ENCODE measurements around the gene C19orf73.
"Not testable (repeated sequence)": the region's sequence is repeated elsewhere in the genome, so short reads cannot be mapped to it uniquely, and the experiment has no call there.

C19orf73 gene

GRCh38 chr19:49097453-49098288 lies 21.3 kb downstream of the C19orf73 start:
- peak; percentile 76 for DNase-seq

- DNase-seq, result no peak
These were observed 24.1 kb downstream of the C19orf73 start for GRCh38 chr19:49094505-49095482.

GRCh38 chr19:49092686-49093085 lies 26.3 kb downstream of the C19orf73 start:
- no peak for DNase-seq

- DNase-seq, result no peak
These were observed 27.4 kb downstream of the C19orf73 start for GRCh38 chr19:49091391-49092038.

GRCh38 chr19:49086296-49086695 lies 32.6 kb downstream of the C19orf73 start:
- DNase-seq, result no peak

DNA sequence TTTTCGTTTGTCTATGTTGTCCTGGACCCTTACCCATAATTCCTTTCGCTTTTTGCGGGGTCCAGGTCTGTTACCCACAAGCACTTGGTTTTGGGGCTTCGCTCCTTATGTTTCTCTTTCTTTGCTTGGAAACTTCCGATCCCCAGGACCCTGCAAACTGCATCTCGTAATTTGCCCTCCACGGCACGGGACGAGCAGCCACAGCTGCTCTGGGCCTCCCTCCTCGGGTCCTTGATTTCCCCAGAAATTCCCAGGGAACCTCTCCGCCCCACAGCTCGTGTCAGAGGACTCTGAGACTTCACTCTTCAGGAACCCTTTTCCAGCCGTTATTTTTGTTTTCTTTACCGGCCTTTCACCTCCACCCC lies 33.1 kb downstream of the C19orf73 start:
- no peak for DNase-seq

DNA sequence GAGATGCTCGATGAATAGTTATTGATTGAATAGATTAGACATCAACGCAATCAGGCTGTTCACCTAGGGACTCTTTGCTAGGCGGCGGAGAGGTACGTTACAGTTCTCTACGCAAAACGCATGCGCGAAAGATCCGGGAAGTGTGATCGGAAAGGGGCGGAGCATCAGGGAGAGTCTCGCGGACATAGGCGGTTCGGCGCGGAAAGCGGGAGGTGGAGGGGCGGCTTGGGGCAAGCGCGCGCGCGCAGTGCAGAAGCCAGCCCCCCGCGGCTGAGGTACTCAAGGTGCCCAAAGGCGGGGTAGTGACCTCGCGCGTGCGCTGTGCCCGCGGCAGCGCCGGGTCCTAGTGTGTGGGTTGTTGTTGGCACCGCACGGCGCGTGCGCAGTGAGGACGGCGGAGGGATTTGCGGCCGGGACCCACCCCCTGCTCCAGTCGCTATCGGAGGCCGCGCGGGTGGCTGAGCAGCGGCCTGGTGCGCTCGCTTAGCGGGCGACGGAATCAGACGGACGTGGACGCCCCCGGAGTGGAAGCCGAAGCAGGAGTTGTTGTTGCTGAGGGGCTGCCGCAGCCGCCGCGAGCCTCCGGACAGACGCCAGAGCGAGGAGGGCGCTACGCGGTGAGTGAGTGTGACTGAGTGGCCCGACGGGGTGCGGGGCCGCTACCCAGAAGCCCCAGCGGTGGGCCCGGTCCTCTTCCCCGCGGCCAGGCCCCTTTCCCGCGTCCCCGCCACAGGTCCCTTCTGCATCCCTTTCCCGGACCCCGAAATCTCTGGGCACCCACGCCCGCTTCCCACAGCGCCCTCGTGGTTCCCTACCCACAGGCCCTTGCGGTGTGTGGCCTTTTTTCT lies 33.7 kb downstream of the C19orf73 start, which contains the start of gene SNRNP70:
SNRNP70 (plus strand) TSS at position 432 of the 848 bp plus-strand sequence. CDS start 964 bp downstream, outside the sequence.
- peak; percentile 100 for DNase-seq

GRCh38 chr19:49084206-49085019 lies 34.5 kb downstream of the C19orf73 start:
- no peak for DNase-seq

GRCh38 chr19:49081273-49081672 lies 37.7 kb downstream of the C19orf73 start:
- DNase-seq, result no peak

GRCh38 chr19:49080392-49080791 lies 38.6 kb downstream of the C19orf73 start:
- DNase-seq, result no peak

- not testable (repeated sequence) for DNase-seq
These were observed 44.1 kb downstream of the C19orf73 start for GRCh38 chr19:49074869-49075268.

DNA sequence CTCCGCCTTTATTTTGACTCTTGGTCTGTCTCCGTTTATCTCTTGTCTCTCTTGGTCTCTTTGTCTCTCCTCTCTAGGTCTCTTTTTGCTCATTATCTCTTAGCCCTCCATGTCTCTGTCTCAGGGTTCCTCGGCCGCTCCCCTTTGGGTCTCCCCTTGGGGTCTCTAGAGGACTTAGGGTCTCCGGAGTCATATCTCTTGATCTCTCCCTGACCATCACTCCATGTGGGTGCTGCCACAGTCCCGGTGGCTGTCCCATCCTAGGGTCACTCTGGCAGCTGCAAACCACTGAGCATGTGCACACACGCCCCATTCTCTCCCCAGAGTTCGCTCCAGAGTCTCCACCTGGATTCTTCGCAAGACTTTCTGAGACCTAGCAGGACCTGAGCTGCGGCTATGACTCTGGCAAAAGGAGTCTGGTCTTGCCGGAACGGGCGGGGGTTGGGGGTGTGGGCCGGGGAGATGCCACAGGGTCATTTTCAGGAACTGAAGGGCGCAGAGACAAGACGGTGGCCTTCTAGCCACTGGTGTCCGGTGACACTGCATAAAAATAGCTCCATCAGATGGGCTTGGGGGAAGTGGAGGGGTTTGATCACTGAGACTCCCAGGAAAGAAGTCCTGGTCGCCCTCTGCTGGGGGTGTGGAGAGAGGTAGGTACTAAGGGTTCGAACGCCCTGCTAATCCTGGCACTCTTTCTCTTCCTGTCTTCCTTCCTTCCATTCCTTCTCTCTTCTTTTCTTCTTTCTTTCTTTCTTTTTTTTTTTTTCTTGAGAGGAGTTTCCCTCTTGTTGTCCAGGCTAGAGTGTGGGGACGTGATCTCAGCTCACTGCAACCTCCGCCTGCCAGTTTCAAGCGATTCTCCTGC lies 45.2 kb downstream of the C19orf73 start:
- no peak for DNase-seq

DNA sequence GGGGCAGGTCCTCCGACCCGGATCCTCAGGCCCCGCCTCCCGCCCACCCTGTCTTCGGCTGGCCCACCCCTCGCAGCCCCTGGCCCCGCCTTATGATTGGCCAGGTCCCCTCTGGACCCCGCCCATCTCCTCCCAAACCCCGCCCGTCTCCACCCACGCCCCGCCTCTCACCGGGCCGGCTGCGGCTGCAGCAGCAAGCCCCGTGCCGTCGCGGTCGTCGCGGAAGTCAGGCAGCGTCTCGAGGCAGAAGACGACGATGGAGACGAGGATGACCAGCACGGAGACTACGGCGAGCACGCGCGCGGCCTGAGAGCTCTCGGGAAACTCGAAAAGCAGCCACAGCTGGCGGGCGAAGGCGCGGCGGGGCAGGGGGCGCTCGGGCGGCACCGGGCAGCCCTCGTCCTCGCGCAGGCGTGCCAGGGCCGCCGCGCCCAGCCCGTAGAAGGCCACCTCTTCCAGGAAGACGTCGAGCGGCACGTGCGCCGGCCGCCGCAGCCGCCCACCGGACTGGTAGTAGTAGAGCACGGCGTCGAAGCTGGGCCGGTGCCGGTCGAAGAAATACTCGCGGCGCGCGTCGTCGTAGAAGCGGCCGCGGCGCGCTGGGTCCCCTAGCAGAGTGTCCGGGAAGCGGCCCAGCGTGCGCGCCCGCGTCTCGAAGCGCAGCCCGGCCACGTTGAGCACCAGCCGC lies 46.9 kb downstream of the C19orf73 start:
- no peak for DNase-seq

GRCh38 chr19:49070416-49070815 lies 48.5 kb downstream of the C19orf73 start:
- DNase-seq, result no peak

DNA sequence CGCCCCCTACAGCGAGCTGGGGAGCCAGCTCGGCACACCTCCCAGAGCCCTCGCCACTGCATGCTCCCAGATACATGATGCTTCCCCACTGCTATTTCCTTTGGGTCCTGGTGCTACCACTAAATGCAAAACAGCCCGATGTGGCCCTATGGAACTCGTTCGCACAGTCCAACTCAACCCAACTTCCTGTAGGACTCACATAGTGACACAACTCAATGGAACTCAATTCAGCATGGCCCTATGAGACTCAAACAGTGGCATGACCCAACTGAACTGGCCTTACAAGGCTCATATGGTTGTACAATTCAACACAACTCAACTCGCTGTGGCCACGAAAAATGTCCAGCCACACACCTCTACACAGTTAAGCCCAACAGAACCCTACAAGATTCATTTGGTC lies 49.9 kb downstream of the C19orf73 start:
- DNase-seq, result no peak

Measured in CD4-positive, alpha-beta T cell treated with Interleukin-15 for 1 hour (primary cell).